B cell (primary cell): ENCODE data around the gene PGAP3.

ENCODE experiments used
- CTCF ChIP-seq: fragments of 200-600 bp; IDR thresholded peaks from one replicate; pipeline ENCODE4 v1.8.0; 2022; ENCODE audit warnings: antibody characterized with exemption, mild to moderate bottlenecking
- EZH2 ChIP-seq: IDR thresholded peaks from 2 replicates; pipeline ENCODE4 v1.6.1; 2012; ENCODE audit warnings: borderline replicate concordance, low read depth, mild to moderate bottlenecking, moderate library complexity, low read length; ENCODE audit not compliant: insufficient read depth, poor library complexity, severe bottlenecking

- TF ChIP-seq CTCF (no peak), EZH2 (no peak)
These were observed 31.9 kb upstream of the PGAP3 start for GRCh38 chr17:39719563-39720355.
